Keratinocyte (primary cell): ENCODE measurements around the gene FBXO15. TPM values are rescaled to one million over a fixed set of nuclear protein-coding genes. Genes with fewer than 3 reads are reported as not detected.

Source experiments
- DNase-seq: peaks from one replicate; pipeline ENCODE4 v3.0.0-alpha.2; 2011; ENCODE audit warnings: low read depth, missing footprints, low spot score
- FAIRE-seq: peaks from 2 replicates; lab custom pipeline; 2011; peaks lifted over from hg19 to GRCh38; lab: Jason Lieb, UNC
- H2AFZ ChIP-seq: 2 replicates; pipeline ENCODE4 v1.6.0; 2012; ENCODE audit warnings: low read length, control low read depth, inconsistent platforms; ENCODE audit not compliant: control insufficient read depth
- H3K27ac ChIP-seq: 2 replicates; pipeline ENCODE4 v1.5.1; 2011; ENCODE audit warnings: low read length; ENCODE audit not compliant: control insufficient read depth, insufficient read depth
- H3K27me3 ChIP-seq: 3 replicates; pipeline ENCODE4 v1.6.0; 2011; ENCODE audit warnings: low read length; ENCODE audit not compliant: control insufficient read depth, insufficient read depth; ENCODE audit errors: extremely low read depth
- H3K36me3 ChIP-seq, 2 experiments: 2 replicates in 1 of 2; 3 replicates in 1 of 2; pipeline ENCODE4 v1.5.1; 2011; ENCODE audit warnings: low read length in 2 of 2, mild to moderate bottlenecking in 1 of 2; ENCODE audit not compliant: control insufficient read depth in 2 of 2, insufficient read depth in 2 of 2; ENCODE audit errors: extremely low read depth in 1 of 2
- H3K4me1 ChIP-seq: 3 replicates; pipeline ENCODE4 v1.5.1; 2011; ENCODE audit warnings: low read length; ENCODE audit not compliant: control insufficient read depth, insufficient read depth; ENCODE audit errors: extremely low read depth
- H3K4me2 ChIP-seq: 3 replicates; pipeline ENCODE4 v1.6.0; 2011; ENCODE audit warnings: low read depth, low read length; ENCODE audit not compliant: control insufficient read depth, insufficient read depth; ENCODE audit errors: extremely low read depth
- H3K4me3 ChIP-seq, 3 experiments: fragments of 200-600 bp in 1 of 3; sonication (generic) in 1 of 3; 2 replicates in 2 of 3; 3 replicates in 1 of 3; pipeline ENCODE4 v1.5.1; 2011 to 2016; ENCODE audit warnings: low read length in 3 of 3, mild to moderate bottlenecking in 3 of 3, control low read depth in 2 of 3, inconsistent platforms in 1 of 3, low read depth in 1 of 3, mixed read lengths in 1 of 3, mixed run types in 1 of 3, moderate library complexity in 1 of 3; ENCODE audit not compliant: control insufficient read depth in 2 of 3, insufficient read depth in 2 of 3; ENCODE audit errors: extremely low read depth in 1 of 3
- H3K79me2 ChIP-seq: 2 replicates; pipeline ENCODE4 v1.6.0; 2012; ENCODE audit warnings: low read length; ENCODE audit not compliant: control insufficient read depth, insufficient read depth
- H3K9ac ChIP-seq: 3 replicates; pipeline ENCODE4 v1.6.0; 2011; ENCODE audit warnings: low read length; ENCODE audit not compliant: control insufficient read depth, insufficient read depth; ENCODE audit errors: extremely low read depth
- H3K9me1 ChIP-seq: 3 replicates; pipeline ENCODE4 v1.6.0; 2011; ENCODE audit warnings: low read length; ENCODE audit not compliant: control insufficient read depth, insufficient read depth; ENCODE audit errors: extremely low read depth
- H3K9me3 ChIP-seq: 2 replicates; pipeline ENCODE4 v1.5.1; 2012; ENCODE audit warnings: low read depth, low read length; ENCODE audit not compliant: control insufficient read depth
- H4K20me1 ChIP-seq: 3 replicates; pipeline ENCODE4 v1.6.0; 2011; ENCODE audit warnings: low read length; ENCODE audit not compliant: control insufficient read depth, insufficient read depth; ENCODE audit errors: extremely low read depth
- CTCF ChIP-seq, 3 experiments: IDR thresholded peaks in 1 of 3; conservative IDR thresholded peaks in 1 of 3; optimal IDR thresholded peaks in 1 of 3; 2 replicates in 2 of 3; 3 replicates in 1 of 3; pipeline versions ENCODE3 to v1.5.1; 2011; ENCODE audit warnings: low read length in 3 of 3, mild to moderate bottlenecking in 3 of 3, moderate library complexity in 2 of 3, control low read depth in 1 of 3, inconsistent platforms in 1 of 3; ENCODE audit not compliant: insufficient read depth in 2 of 3; ENCODE audit errors: extremely low read depth in 1 of 3
- EZH2 ChIP-seq: IDR thresholded peaks from one replicate; pipeline ENCODE4 v1.6.1; 2012; ENCODE audit warnings: inconsistent platforms, mild to moderate bottlenecking, low read length, moderate library complexity
- dilution Hi-C: fragments of 300-500 bp; cut with MboI; formaldehyde crosslinking; loops from one replicate; pipeline ENCODE4 v1.7.0; 2020; ENCODE audit warnings: low sequenced_read_pairs; ENCODE audit not compliant: extremely low pct_ligation_motif_present
- polyA plus RNA-seq, 5 experiments: library from polyadenylated mRNA; depleted of rRNA in 3 of 5; stranded (reverse) in 3 of 5; stranded (forward) in 1 of 5; unstranded in 1 of 5; fragments of >200 nt; gene quantifications; 1 replicate in 1 of 5; 2 replicates in 3 of 5; 3 replicates in 1 of 5; pipeline versions ENCODE4 v1.2.1 to v1.2.3, GENCODE V29; 2011 to 2012; ENCODE audit warnings: missing spikeins in 2 of 5, low read depth in 1 of 5, low replicate concordance in 1 of 5

Gene FBXO15
- polyA plus RNA-seq, 1 donor (not counting 4 experiments of a cell fraction or from before 2014, with no cell fraction given) = 0.26 TPM

GRCh38 chr18:74149878-74150277 lies 2.2 kb upstream of the FBXO15 start:
- dilution Hi-C loops = no loop called here
- Histone ChIP-seq H3K9me3 (no peaks in the 10 kb centered on the region), H3K27ac (no peak overlapping the region), H3K27me3 (no peaks in the 10 kb centered on the region), H3K4me3 (peak overlapping the region; percentile 18 to 82 (median 66)), H2AFZ (no peak overlapping the region), H4K20me1 (no peaks in the 10 kb centered on the region), H3K9me1 (peaks cover 3% of the 10 kb centered on the region), H3K4me1 (peaks cover 17% of the 10 kb centered on the region), H3K9ac (peak overlapping the region; percentile 10), H3K4me2 (peak overlapping the region; percentile 86), H3K36me3 (peaks cover 8 to 14% of the 10 kb centered on the region in 2 experiments), H3K79me2 (peaks cover 63% of the 10 kb centered on the region)
- no peak for TF ChIP-seq EZH2
- no peak for TF ChIP-seq CTCF (optimal IDR thresholded peaks at IDR 0.05 in 1 of 3, IDR thresholded peaks at IDR 0.05 in 1 of 3, conservative IDR thresholded peaks at IDR 0.05 in 1 of 3; ENCODE audit: extremely low read depth in 1 of 3, insufficient read depth in 2 of 3, low read length in 3 of 3)
- peak; percentile 26 for FAIRE-seq
- no peak for DNase-seq

- no peak for TF ChIP-seq EZH2
- TF ChIP-seq CTCF (optimal IDR thresholded peaks at IDR 0.05 in 1 of 3, IDR thresholded peaks at IDR 0.05 in 1 of 3, conservative IDR thresholded peaks at IDR 0.05 in 1 of 3; ENCODE audit: extremely low read depth in 1 of 3, insufficient read depth in 2 of 3, low read length in 3 of 3) = no peak
- Histone ChIP-seq H3K4me3 (peak overlapping the region; percentile 70 to 98 (median 82)), H3K4me2 (peak overlapping the region; percentile 86), H3K27me3 (no peaks in the 10 kb centered on the region), H3K4me1 (peaks cover 17% of the 10 kb centered on the region), H4K20me1 (no peaks in the 10 kb centered on the region), H3K9me3 (no peaks in the 10 kb centered on the region), H3K9me1 (peaks cover 3% of the 10 kb centered on the region), H3K79me2 (peaks cover 52% of the 10 kb centered on the region), H2AFZ (peak overlapping the region; percentile 94), H3K9ac (peak overlapping the region; percentile 89), H3K36me3 (peaks cover 8 to 14% of the 10 kb centered on the region in 2 experiments), H3K27ac (peak overlapping the region; percentile 87)
- FAIRE-seq = no peak
- dilution Hi-C loops = no loop called here
- DNase-seq = no peak
These were observed 973 bp upstream of the FBXO15 start for GRCh38 chr18:74148543-74149070.
